CD4-positive, alpha-beta T cell (primary cell): ENCODE data around the gene MYBPC3. TPM values are rescaled to one million over a fixed set of nuclear protein-coding genes. Genes with fewer than 3 reads are reported as not detected.

Experiments
- ATAC-seq: fragments of 200-7000 bp; cut with Tn5 transposase; one replicate; pipeline ENCODE4 v1.10.0; 2022; ENCODE audit warnings: mild to moderate bottlenecking; ENCODE audit not compliant: poor library complexity
- CTCF ChIA-PET: fragments of 350-600 bp; sonication (Branson Sonifier 250); formaldehyde crosslinking; loops from one replicate; lab custom pipeline; 2021; ENCODE audit warnings: antibody characterized with exemption, inconsistent platforms; lab: Charles Lee
- POLR2A ChIA-PET: fragments of 350-600 bp; sonication (Branson Sonifier 250); formaldehyde crosslinking; loops from one replicate; lab custom pipeline; 2021; ENCODE audit warnings: antibody characterized with exemption, inconsistent platforms; lab: Charles Lee
- DNase-seq, 14 experiments: peaks; one replicate each; pipeline ENCODE4 v3.0.0-alpha.2; 2013 to 2020; ENCODE audit warnings: mixed read lengths in 2 of 14
- H3K27ac ChIP-seq, 2 donors: one replicate each; pipeline versions ENCODE4 v1.5.1 to v1.7.0; 2013; ENCODE audit warnings: low read length in 2 of 2, low read depth in 1 of 2, mild to moderate bottlenecking in 1 of 2
- H3K27me3 ChIP-seq, 2 experiments: 1 replicate in 1 of 2; 2 replicates in 1 of 2; pipeline versions ENCODE4 v1.6.1 to v1.7.0; 2013; ENCODE audit warnings: low read length in 2 of 2, control low read depth in 1 of 2, mild to moderate bottlenecking in 1 of 2, moderate library complexity in 1 of 2; ENCODE audit not compliant: insufficient read depth in 2 of 2, control insufficient read depth in 1 of 2
- H3K36me3 ChIP-seq: one replicate; pipeline ENCODE4 v1.6.1; 2013; ENCODE audit warnings: low read length, control low read depth; ENCODE audit not compliant: insufficient read depth
- H3K4me1 ChIP-seq: one replicate; pipeline ENCODE4 v1.6.1; 2013; ENCODE audit warnings: low read length, control low read depth; ENCODE audit not compliant: insufficient read depth
- H3K4me3 ChIP-seq: one replicate; pipeline ENCODE4 v1.5.1; 2013; ENCODE audit warnings: mild to moderate bottlenecking, low read length, moderate library complexity
- H3K9me3 ChIP-seq, 2 experiments: 1 replicate in 1 of 2; 2 replicates in 1 of 2; pipeline versions ENCODE4 v1.6.1 to v1.7.0; 2013; ENCODE audit warnings: low read length in 2 of 2, mild to moderate bottlenecking in 2 of 2, control low read depth in 1 of 2, moderate library complexity in 1 of 2; ENCODE audit not compliant: control insufficient read depth in 1 of 2, insufficient read depth in 1 of 2
- H3K27ac Mint-ChIP-seq: one replicate; pipeline ENCODE4 v1.8.0; 2020; ENCODE audit warnings: mixed read lengths
- H3K27me3 Mint-ChIP-seq: one replicate; pipeline ENCODE4 v1.8.0; 2021; ENCODE audit warnings: mixed read lengths
- H3K36me3 Mint-ChIP-seq: one replicate; pipeline ENCODE4 v1.8.0; 2021; ENCODE audit warnings: low read depth, mixed read lengths
- H3K4me1 Mint-ChIP-seq: one replicate; pipeline ENCODE4 v1.8.0; 2021; ENCODE audit warnings: low read depth, mixed read lengths
- H3K4me3 Mint-ChIP-seq: one replicate; pipeline ENCODE4 v1.8.0; 2020; ENCODE audit warnings: mild to moderate bottlenecking, mixed read lengths
- H3K9me3 Mint-ChIP-seq: one replicate; pipeline ENCODE4 v1.8.0; 2020; ENCODE audit warnings: mixed read lengths
- intact Hi-C, 2 experiments: fragments of 100-400 bp; cut with DNase I in 1 of 2; cut with micrococcal nuclease in 1 of 2; formaldehyde crosslinking; loops; one replicate each; pipeline versions ENCODE4 v1.15.1 to v1.9.0; 2023 to 2025; cut with DNase I, micrococcal nuclease
- total RNA-seq, 174 experiments: library from RNA in 2 of 174; stranded (reverse) in 2 of 174; gene quantifications; one replicate each; pipeline ENCODE4 v1.2.3 and lab custom pipeline; 2021 to 2026
- TF ChIP-seq, protein P1 (sequence below): fragments of 200-600 bp; IDR thresholded peaks from one replicate; pipeline ENCODE4 v1.8.0; 2022; ENCODE audit warnings: antibody characterized with exemption, mild to moderate bottlenecking

The MYBPC3 gene
- total RNA-seq, 2 experiments from 2014 or later: not detected

DNA sequence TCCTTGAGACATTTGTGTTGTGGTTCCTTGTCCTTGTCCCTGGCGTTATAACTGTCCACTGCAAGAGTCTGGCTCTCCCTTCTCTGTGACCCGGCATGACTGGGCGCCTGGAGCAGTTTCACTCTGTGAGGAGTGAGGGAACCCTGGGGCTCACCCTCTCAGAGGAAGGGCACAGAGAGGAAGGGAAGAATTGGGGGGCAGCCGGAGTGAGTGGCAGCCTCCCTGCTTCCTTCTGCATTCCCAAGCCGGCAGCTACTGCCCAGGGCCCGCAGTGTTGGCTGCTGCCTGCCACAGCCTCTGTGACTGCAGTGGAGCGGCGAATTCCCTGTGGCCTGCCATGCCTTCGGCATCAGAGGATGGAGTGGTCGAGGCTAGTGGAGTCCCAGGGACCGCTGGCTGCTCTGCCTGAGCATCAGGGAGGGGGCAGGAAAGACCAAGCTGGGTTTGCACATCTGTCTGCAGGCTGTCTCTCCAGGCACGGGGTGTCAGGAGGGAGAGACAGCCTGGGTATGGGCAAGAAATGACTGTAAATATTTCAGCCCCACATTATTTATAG lies 23.0 kb downstream of the MYBPC3 start:
- ChIA-PET POLR2A (interaction anchor here (1.1 kb wide), 1 partner anchor 64 kb away, joined by 3 read pairs; no protein-coding TSS in a partner anchor), CTCF (interaction anchor here (1.1 kb wide), 1 partner anchor 82 kb away, joined by 3 read pairs; no protein-coding TSS in a partner anchor)
- Mint-ChIP-seq H3K27ac (no peak overlapping the region), H3K4me1 (no peaks in the 10 kb centered on the region), H3K36me3 (peaks cover 56% of the 10 kb centered on the region), H3K4me3 (no peak overlapping the region), H3K27me3 (no peaks in the 10 kb centered on the region), H3K9me3 (no peaks in the 10 kb centered on the region)
- ATAC-seq (no peak), DNase-seq (no peak)
- H3K27me3 ChIP-seq: no peaks in the 10 kb centered on the region
- peaks cover 26% of the 10 kb centered on the region for H3K36me3 ChIP-seq
- H3K27ac ChIP-seq: no peak overlapping the region
- H3K4me1 ChIP-seq: no peaks in the 10 kb centered on the region
- H3K4me3 ChIP-seq: no peak overlapping the region
- H3K9me3 ChIP-seq: no peaks in the 10 kb centered on the region
- intact Hi-C loops: no loop called here
- TF ChIP-seq, protein P1, sequence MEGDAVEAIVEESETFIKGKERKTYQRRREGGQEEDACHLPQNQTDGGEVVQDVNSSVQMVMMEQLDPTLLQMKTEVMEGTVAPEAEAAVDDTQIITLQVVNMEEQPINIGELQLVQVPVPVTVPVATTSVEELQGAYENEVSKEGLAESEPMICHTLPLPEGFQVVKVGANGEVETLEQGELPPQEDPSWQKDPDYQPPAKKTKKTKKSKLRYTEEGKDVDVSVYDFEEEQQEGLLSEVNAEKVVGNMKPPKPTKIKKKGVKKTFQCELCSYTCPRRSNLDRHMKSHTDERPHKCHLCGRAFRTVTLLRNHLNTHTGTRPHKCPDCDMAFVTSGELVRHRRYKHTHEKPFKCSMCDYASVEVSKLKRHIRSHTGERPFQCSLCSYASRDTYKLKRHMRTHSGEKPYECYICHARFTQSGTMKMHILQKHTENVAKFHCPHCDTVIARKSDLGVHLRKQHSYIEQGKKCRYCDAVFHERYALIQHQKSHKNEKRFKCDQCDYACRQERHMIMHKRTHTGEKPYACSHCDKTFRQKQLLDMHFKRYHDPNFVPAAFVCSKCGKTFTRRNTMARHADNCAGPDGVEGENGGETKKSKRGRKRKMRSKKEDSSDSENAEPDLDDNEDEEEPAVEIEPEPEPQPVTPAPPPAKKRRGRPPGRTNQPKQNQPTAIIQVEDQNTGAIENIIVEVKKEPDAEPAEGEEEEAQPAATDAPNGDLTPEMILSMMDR: no peak

DNA sequence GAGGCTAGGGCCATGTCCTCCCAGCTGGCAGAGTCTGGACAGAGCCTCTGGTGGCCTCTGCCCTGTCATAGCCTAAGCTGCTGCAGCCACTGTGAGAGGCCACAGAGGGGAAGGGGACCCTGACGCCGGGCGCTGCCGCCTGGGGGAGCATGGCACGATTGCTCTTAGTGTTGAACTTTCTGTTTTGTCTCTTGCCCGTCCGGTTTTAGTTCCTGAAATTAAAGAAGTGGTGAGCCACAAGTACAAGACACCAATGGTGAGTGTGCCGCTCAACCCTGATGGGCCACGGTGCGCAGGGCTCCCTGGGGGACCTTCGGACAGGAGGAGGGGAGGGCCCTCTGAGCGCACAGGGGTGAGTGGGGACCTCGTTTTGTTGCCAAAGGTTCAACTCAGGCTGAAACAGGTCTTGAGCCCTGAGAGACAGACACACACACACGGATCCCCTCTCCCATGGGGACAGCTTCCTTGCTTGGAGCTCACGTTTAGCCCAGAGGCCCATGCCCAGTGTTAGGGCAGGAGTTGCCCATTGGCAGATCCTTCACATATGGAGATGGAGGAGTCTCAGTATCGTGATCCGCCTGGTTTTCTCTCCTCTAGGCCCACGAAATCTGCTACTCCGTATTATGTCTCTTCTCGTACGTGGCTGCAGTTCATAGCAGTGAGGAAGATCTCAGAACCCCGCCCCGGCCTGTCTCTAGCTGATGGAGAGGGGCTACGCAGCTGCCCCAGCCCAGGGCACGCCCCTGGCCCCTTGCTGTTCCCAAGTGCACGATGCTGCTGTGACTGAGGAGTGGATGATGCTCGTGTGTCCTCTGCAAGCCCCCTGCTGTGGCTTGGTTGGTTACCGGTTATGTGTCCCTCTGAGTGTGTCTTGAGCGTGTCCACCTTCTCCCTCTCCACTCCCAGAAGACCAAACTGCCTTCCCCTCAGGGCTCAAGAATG lies 23.8 kb downstream of the MYBPC3 start:
- CTCF ChIA-PET: no interaction called here
- no peaks in the 10 kb centered on the region for H3K9me3 ChIP-seq
- TF ChIP-seq, protein P1: no peak
- ATAC-seq (no peak), DNase-seq (peak in 1 of 14 experiments; percentile 14)
- Mint-ChIP-seq H3K4me1 (no peaks in the 10 kb centered on the region), H3K27me3 (no peaks in the 10 kb centered on the region), H3K27ac (no peak overlapping the region), H3K9me3 (no peaks in the 10 kb centered on the region), H3K36me3 (peaks cover 58% of the 10 kb centered on the region), H3K4me3 (no peak overlapping the region)
- H3K4me1 ChIP-seq: no peaks in the 10 kb centered on the region
- no peaks in the 10 kb centered on the region for H3K27me3 ChIP-seq
- H3K27ac ChIP-seq: no peak overlapping the region
- intact Hi-C loops: no loop called here
- H3K36me3 ChIP-seq: peaks cover 26% of the 10 kb centered on the region
- no peak overlapping the region for H3K4me3 ChIP-seq
- POLR2A ChIA-PET: no interaction called here

DNA sequence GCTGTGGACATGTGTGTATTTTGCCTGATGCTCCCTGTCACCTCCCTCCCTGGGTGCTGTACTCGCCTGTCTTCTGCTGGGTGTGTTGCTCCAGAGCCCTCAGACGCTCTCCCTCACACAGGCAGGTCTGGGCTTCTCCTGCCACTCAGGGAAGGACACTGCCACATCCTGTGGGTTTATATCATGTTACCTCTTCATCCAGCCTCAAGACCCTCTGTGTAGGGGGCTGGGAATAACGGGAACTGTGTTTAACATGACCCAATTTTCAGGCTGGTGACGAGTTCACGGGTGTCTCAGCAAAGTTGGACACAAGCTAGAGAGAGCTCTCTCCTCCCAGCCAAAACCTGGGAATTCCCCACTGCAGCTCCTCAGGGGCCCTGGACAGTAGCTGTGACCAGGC lies 24.6 kb downstream of the MYBPC3 start:
- no peaks in the 10 kb centered on the region for H3K27me3 ChIP-seq
- TF ChIP-seq, protein P1: no peak
- ChIA-PET CTCF (no interaction called here), POLR2A (no interaction called here)
- H3K9me3 Mint-ChIP-seq: no peaks in the 10 kb centered on the region
- intact Hi-C loops: no loop called here
- H3K9me3 ChIP-seq: no peaks in the 10 kb centered on the region
- H3K4me1 ChIP-seq: no peaks in the 10 kb centered on the region
- H3K36me3 ChIP-seq: peaks cover 26% of the 10 kb centered on the region
- H3K27ac ChIP-seq: no peak overlapping the region
- ATAC-seq: no peak
- no peak overlapping the region for H3K27ac Mint-ChIP-seq
- H3K36me3 Mint-ChIP-seq: peaks cover 58% of the 10 kb centered on the region
- no peaks in the 10 kb centered on the region for H3K4me1 Mint-ChIP-seq
- no peaks in the 10 kb centered on the region for H3K27me3 Mint-ChIP-seq
- no peak overlapping the region for H3K4me3 ChIP-seq
- H3K4me3 Mint-ChIP-seq: no peak overlapping the region
- no peak for DNase-seq
